OCI-LY7 (cell line): ENCODE results near the gene PAX3.

ENCODE experiments used
- EZH2phosphoT487 ChIP-seq: fragments of 200-600 bp; sonication (generic); IDR thresholded peaks from 2 replicates; pipeline ENCODE4 v1.6.1; 2018; ENCODE audit warnings: low read depth, borderline replicate concordance, mild to moderate bottlenecking, mixed run types, antibody characterized with exemption, low read length, moderate library complexity, mixed read lengths
- TF ChIP-seq, protein P1 (sequence below): fragments of 200-600 bp; sonication (generic); conservative IDR thresholded peaks from 2 replicates; pipeline ENCODE4 v1.5.1; 2014; ENCODE audit warnings: mild to moderate bottlenecking, antibody characterized with exemption, low read length, moderate library complexity, mixed read lengths

DNA sequence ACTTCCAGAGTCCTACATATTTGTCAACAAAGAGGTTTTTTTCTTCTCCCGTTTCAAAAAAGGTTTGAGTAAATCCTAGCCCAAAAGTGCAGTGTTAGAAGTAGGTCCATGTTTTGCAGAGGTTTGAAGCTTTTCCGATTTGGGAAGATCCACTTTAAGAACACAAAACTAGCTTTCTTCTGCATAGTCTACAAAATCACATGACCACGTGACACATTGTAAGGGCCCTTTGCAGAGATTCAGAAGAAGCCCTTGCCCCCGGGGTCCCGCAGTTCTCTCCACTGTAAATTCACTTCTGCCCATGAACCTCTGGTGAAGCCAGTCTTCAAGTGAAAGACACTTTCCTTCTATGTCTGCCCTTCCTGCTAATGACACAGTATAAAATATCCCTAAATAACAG lies 49.4 kb downstream of the PAX3 start:
- TF ChIP-seq, protein P1, sequence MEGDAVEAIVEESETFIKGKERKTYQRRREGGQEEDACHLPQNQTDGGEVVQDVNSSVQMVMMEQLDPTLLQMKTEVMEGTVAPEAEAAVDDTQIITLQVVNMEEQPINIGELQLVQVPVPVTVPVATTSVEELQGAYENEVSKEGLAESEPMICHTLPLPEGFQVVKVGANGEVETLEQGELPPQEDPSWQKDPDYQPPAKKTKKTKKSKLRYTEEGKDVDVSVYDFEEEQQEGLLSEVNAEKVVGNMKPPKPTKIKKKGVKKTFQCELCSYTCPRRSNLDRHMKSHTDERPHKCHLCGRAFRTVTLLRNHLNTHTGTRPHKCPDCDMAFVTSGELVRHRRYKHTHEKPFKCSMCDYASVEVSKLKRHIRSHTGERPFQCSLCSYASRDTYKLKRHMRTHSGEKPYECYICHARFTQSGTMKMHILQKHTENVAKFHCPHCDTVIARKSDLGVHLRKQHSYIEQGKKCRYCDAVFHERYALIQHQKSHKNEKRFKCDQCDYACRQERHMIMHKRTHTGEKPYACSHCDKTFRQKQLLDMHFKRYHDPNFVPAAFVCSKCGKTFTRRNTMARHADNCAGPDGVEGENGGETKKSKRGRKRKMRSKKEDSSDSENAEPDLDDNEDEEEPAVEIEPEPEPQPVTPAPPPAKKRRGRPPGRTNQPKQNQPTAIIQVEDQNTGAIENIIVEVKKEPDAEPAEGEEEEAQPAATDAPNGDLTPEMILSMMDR: no peak
- no peak for TF ChIP-seq EZH2phosphoT487
